HL-60 (cell line): Measurements from ENCODE around the gene GOLGA6C.
"Not testable (repeated sequence)": the region's sequence is repeated elsewhere in the genome, so short reads cannot be mapped to it uniquely, and the experiment has no call there.

Experiments
- DNase-seq, 2 experiments: peaks; one replicate each; pipeline ENCODE4 v3.0.0-alpha.2; 2010 to 2020; ENCODE audit warnings: low read depth in 1 of 2, low spot score in 1 of 2
- H3K27ac ChIP-seq: fragments of 250-450 bp; sonication (Bioruptor Pico); replicated peaks from 2 replicates; pipeline ENCODE4 v1.5.1; 2020; ENCODE audit warnings: mild to moderate bottlenecking, moderate library complexity
- H3K27me3 ChIP-seq: fragments of 250-450 bp; sonication (Bioruptor Pico); 2 replicates; pipeline ENCODE4 v1.5.1; 2021; ENCODE audit warnings: mild to moderate bottlenecking, moderate library complexity; ENCODE audit not compliant: insufficient read depth, poor library complexity, severe bottlenecking
- H3K4me3 ChIP-seq: replicated peaks from 2 replicates; pipeline ENCODE4 v1.5.1; 2011; ENCODE audit warnings: mild to moderate bottlenecking, control low read depth, low read length; ENCODE audit not compliant: insufficient read depth
- CTCF ChIP-seq: IDR thresholded peaks from one replicate; pipeline ENCODE4 v1.5.1; 2011; ENCODE audit warnings: low read length, control low read depth, inconsistent platforms; ENCODE audit not compliant: insufficient read depth
- GABPA ChIP-seq: IDR thresholded peaks from 2 replicates; pipeline ENCODE4 v1.6.1; 2012; ENCODE audit warnings: low read depth
- POLR2AphosphoS5 ChIP-seq: IDR thresholded peaks from 2 replicates; pipeline ENCODE4 v1.6.1; 2012; ENCODE audit warnings: low read depth
- REST ChIP-seq: IDR thresholded peaks from 2 replicates; pipeline ENCODE4 v1.6.1; 2012; ENCODE audit warnings: low read depth; ENCODE audit not compliant: insufficient replicate concordance
- SPI1 ChIP-seq: IDR thresholded peaks from 2 replicates; pipeline ENCODE4 v1.6.1; 2012; ENCODE audit warnings: low read depth, mild to moderate bottlenecking, borderline replicate concordance

Gene GOLGA6C

GRCh38 chr15:75302753-75303152 lies 44.6 kb downstream of the GOLGA6C start:
- not testable (repeated sequence) for H3K4me3 ChIP-seq, H3K27ac ChIP-seq, H3K27me3 ChIP-seq, DNase-seq

- Histone ChIP-seq H3K27ac (no peak overlapping the region), H3K27me3 (peaks cover 9% of the 10 kb centered on the region), H3K4me3 (no peak overlapping the region)
- TF ChIP-seq GABPA, result no peak
- no peak for TF ChIP-seq CTCF
- no peak for TF ChIP-seq POLR2AphosphoS5
- TF ChIP-seq SPI1, result no peak
- no peak for TF ChIP-seq REST
- DNase-seq, result no peak
Measured at GRCh38 chr15:75306188-75306587, 48.1 kb downstream of the GOLGA6C start.

- DNase-seq, result peak; percentile 33 to 54
- H3K27ac ChIP-seq, result no peak overlapping the region
- no peak overlapping the region for H3K4me3 ChIP-seq
- peaks cover 9% of the 10 kb centered on the region for H3K27me3 ChIP-seq
- TF ChIP-seq CTCF, result peak; percentile 60
- no peak for TF ChIP-seq SPI1
Measured at GRCh38 chr15:75307778-75308390, 49.8 kb downstream of the GOLGA6C start.

- no peak overlapping the region for H3K27ac ChIP-seq
- peaks cover 2% of the 10 kb centered on the region for H3K27me3 ChIP-seq
- DNase-seq, result no peak
- TF ChIP-seq REST (no peak), GABPA (no peak), POLR2AphosphoS5 (no peak), CTCF (no peak), SPI1 (no peak)
- no peak overlapping the region for H3K4me3 ChIP-seq
Measured at GRCh38 chr15:75309711-75310110, 51.6 kb downstream of the GOLGA6C start.

GRCh38 chr15:75312548-75312947 lies 54.4 kb downstream of the GOLGA6C start:
- not testable (repeated sequence) for H3K27me3 ChIP-seq, H3K27ac ChIP-seq, H3K4me3 ChIP-seq, DNase-seq
